ENCODE measurements around the gene ABCB10.
"Not testable (repeated sequence)": the region's sequence is repeated elsewhere in the genome, so short reads cannot be mapped to it uniquely, and the experiment has no call there.

Gene ABCB10

GRCh38 chr1:229558460-229559335, at the start of gene ABCB10:
ABCB10 (minus strand) TSS chr1:229558707; CDS start chr1:229558652, 55 bp downstream.
- peak; percentile 79 to 84 for ATAC-seq

GRCh38 chr1:229607370-229607769, 48.9 kb upstream of the ABCB10 start:
- peak in 1 of 2 donors; percentile 43 for ATAC-seq

GRCh38 chr1:229603371-229604005, 45.0 kb upstream of the ABCB10 start:
- no peak for ATAC-seq

GRCh38 chr1:229600229-229600628, 41.7 kb upstream of the ABCB10 start:
- no peak for ATAC-seq

- no peak for ATAC-seq
Measured at GRCh38 chr1:229599218-229599954, 40.9 kb upstream of the ABCB10 start.

- no peak for ATAC-seq
Measured at GRCh38 chr1:229597877-229598276, 39.4 kb upstream of the ABCB10 start.

- peak in 1 of 2 donors; percentile 4 for ATAC-seq
Measured at GRCh38 chr1:229596925-229597699, 38.6 kb upstream of the ABCB10 start.

GRCh38 chr1:229595876-229596275, 37.4 kb upstream of the ABCB10 start:
- not testable (repeated sequence) for ATAC-seq

- no peak for ATAC-seq
Measured at GRCh38 chr1:229594227-229595008, 35.9 kb upstream of the ABCB10 start.

GRCh38 chr1:229593800-229594199, 35.3 kb upstream of the ABCB10 start:
- no peak for ATAC-seq

- no peak for ATAC-seq
Measured at GRCh38 chr1:229590119-229590518, 31.6 kb upstream of the ABCB10 start.

- no peak for ATAC-seq
Measured at GRCh38 chr1:229585338-229585737, 26.8 kb upstream of the ABCB10 start.

GRCh38 chr1:229582715-229583114, 24.2 kb upstream of the ABCB10 start:
- ATAC-seq: no peak

GRCh38 chr1:229582011-229582694, 23.6 kb upstream of the ABCB10 start:
- ATAC-seq: no peak

GRCh38 chr1:229581485-229581884, 23.0 kb upstream of the ABCB10 start:
- no peak for ATAC-seq

GRCh38 chr1:229579059-229579673, 20.7 kb upstream of the ABCB10 start:
- no peak for ATAC-seq

GRCh38 chr1:229578168-229579058, 19.9 kb upstream of the ABCB10 start:
- no peak for ATAC-seq

- no peak for ATAC-seq
Measured at GRCh38 chr1:229574679-229575442, 16.4 kb upstream of the ABCB10 start.

GRCh38 chr1:229572286-229572685, 13.8 kb upstream of the ABCB10 start:
- ATAC-seq: no peak
